Prostate gland (tissue), 2 donors: ENCODE data around the gene TCP11.

Experiments
- POLR2A ChIP-seq: fragments of 450-650 bp; IDR thresholded peaks from one replicate; pipeline ENCODE4 v1.6.1; 2016; ENCODE audit warnings: antibody characterized with exemption, mild to moderate bottlenecking
- POLR2AphosphoS5 ChIP-seq: sonication (generic); formaldehyde crosslinking; IDR thresholded peaks from one replicate; pipeline ENCODE4 v1.6.1; 2017; ENCODE audit warnings: antibody characterized with exemption
- TF ChIP-seq, protein P1 (sequence below), 4 experiments: fragments of 200-600 bp in 2 of 4; fragments of 450-650 bp in 2 of 4; sonication (generic) in 2 of 4; IDR thresholded peaks; 1 replicate in 3 of 4; 2 replicates in 1 of 4; pipeline ENCODE4 v1.5.1; 2016 to 2019; ENCODE audit warnings: antibody characterized with exemption in 4 of 4, mild to moderate bottlenecking in 2 of 4, moderate library complexity in 2 of 4

DNA sequence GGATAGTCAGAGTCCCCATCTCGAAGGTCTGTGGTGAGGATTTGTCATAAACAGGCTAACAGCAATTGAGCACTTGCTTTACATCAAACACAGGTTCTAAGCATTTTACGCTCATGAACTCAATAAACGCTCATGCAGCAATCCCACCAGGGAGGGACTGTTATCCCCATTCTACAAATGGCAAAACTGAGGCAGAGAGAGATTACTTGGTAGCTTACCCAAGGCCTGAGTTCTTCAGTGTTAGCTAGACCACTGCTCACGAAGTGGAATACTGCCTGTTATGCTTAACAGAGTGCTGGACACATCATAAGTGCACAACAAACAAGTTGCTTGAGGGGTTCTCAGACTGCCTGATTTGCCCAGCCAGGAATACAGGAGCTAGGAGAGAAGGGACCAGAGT is 23.7 kb upstream of the TCP11 start:
- no peak for TF ChIP-seq POLR2A
- TF ChIP-seq, protein P1, sequence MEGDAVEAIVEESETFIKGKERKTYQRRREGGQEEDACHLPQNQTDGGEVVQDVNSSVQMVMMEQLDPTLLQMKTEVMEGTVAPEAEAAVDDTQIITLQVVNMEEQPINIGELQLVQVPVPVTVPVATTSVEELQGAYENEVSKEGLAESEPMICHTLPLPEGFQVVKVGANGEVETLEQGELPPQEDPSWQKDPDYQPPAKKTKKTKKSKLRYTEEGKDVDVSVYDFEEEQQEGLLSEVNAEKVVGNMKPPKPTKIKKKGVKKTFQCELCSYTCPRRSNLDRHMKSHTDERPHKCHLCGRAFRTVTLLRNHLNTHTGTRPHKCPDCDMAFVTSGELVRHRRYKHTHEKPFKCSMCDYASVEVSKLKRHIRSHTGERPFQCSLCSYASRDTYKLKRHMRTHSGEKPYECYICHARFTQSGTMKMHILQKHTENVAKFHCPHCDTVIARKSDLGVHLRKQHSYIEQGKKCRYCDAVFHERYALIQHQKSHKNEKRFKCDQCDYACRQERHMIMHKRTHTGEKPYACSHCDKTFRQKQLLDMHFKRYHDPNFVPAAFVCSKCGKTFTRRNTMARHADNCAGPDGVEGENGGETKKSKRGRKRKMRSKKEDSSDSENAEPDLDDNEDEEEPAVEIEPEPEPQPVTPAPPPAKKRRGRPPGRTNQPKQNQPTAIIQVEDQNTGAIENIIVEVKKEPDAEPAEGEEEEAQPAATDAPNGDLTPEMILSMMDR (IDR thresholded peaks at IDR 0.05) = no peak
- TF ChIP-seq POLR2AphosphoS5 = no peak
